ENCODE results near the gene POLR1A. TPM values are rescaled to one million over a fixed set of nuclear protein-coding genes. Genes with fewer than 3 reads are reported as not detected.

POLR1A gene
- total RNA-seq, 4 donors from 2014 or later, result 11.1 to 17.6 (median 13.3) TPM

DNA sequence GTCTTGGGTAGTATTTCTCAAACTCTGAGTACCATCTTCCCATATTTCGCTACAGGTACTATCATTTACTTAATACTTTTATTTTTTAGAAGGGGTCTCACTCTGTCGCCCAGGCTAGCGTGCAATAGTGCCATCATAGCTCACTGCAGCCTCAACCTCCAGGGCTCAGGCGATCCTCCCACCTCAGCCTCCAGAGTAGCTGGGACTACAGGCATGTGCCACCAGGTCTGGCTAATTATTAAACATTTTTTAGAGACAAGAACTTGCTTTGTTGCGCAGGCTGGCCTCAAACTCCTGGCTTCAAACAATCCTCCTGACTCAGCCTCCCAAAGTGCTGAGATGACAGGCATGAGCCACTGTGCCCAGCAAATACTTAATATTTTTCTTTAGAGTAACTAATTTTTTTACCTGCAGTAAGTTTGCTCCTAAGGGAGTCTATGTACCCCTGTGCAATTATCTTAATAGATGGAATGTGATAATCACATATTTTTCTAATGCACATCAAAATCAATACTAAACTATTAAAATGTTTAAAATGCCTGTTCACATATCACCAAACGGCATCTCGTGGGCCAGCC is 116.3 kb downstream of the POLR1A start:
- H3K36me3 ChIP-seq, result no peaks in the 10 kb centered on the region
- peaks cover 8 to 17% (median 10%) of the 10 kb centered on the region in 4 donors for H3K4me1 ChIP-seq
- no peaks in the 10 kb centered on the region for H3K9me3 ChIP-seq
- intact Hi-C loops (cut with DNase I; ENCODE audit: low total_unique reads) (no loop called here), in situ Hi-C loops (cut with MboI; ENCODE audit: low pct_ligation_motif_present in 1 of 4, low pct_unique_long_range_greater_than_20kb in 1 of 4, low sequenced_read_pairs in 3 of 4) (no loop called here)
- DNase-seq, result no peak
- TF ChIP-seq, protein P1, sequence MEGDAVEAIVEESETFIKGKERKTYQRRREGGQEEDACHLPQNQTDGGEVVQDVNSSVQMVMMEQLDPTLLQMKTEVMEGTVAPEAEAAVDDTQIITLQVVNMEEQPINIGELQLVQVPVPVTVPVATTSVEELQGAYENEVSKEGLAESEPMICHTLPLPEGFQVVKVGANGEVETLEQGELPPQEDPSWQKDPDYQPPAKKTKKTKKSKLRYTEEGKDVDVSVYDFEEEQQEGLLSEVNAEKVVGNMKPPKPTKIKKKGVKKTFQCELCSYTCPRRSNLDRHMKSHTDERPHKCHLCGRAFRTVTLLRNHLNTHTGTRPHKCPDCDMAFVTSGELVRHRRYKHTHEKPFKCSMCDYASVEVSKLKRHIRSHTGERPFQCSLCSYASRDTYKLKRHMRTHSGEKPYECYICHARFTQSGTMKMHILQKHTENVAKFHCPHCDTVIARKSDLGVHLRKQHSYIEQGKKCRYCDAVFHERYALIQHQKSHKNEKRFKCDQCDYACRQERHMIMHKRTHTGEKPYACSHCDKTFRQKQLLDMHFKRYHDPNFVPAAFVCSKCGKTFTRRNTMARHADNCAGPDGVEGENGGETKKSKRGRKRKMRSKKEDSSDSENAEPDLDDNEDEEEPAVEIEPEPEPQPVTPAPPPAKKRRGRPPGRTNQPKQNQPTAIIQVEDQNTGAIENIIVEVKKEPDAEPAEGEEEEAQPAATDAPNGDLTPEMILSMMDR (IDR thresholded peaks at IDR 0.05), result no peak
- TF ChIP-seq EP300 (IDR thresholded peaks at IDR 0.05; ENCODE audit: low read depth), result no peak
- TF ChIP-seq POLR2AphosphoS5 (IDR thresholded peaks at IDR 0.05), result no peak
- TF ChIP-seq POLR2A (IDR thresholded peaks at IDR 0.05), result no peak
- no peaks in the 10 kb centered on the region for H3K27me3 ChIP-seq
- 84 to 100% methylated on average over 2 to 7 of the region's 7 CpGs for WGBS, 2 donors (ENCODE audit: low coverage in 1 of 2)
- no peak overlapping the region for H3K4me3 ChIP-seq
- H3K27ac ChIP-seq, result peak overlapping the region in 1 of 4 donors; percentile 79

DNA sequence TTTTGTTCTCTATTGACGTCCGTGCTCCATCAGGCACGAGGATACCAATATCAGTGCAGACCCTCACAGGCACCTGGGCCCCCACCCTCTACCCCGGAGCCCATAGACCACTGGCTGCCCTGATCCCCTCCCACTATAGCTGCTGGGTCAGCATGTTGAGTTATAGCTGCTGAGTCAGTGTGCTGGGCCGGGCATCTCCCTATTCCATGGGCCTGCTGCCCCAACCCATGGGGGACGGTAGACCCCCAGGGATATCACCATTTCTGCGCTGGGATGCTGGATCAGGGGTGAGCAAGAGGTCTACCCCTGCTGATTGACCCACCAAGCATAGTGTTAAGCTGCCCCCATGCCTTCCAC is 116.8 kb downstream of the POLR1A start:
- intact Hi-C loops (cut with DNase I; ENCODE audit: low total_unique reads), result no loop called here
- Histone ChIP-seq H3K4me3 (no peak overlapping the region), H3K4me1 (peaks cover 3 to 13% (median 6%) of the 10 kb centered on the region in 4 donors), H3K36me3 (no peaks in the 10 kb centered on the region), H3K27ac (peak overlapping the region in 3 of 4 donors; percentile 8 to 79 (median 49)), H3K27me3 (no peaks in the 10 kb centered on the region), H3K9me3 (no peaks in the 10 kb centered on the region)
- DNase-seq, result no peak
- in situ Hi-C loops (cut with MboI; ENCODE audit: low pct_ligation_motif_present in 1 of 4, low pct_unique_long_range_greater_than_20kb in 1 of 4, low sequenced_read_pairs in 3 of 4), result no loop called here
- WGBS, 2 donors (ENCODE audit: low coverage in 1 of 2), result 84 to 91% methylated on average over 4 to 7 of the region's 7 CpGs
- TF ChIP-seq EP300 (IDR thresholded peaks at IDR 0.05; ENCODE audit: low read depth) (no peak), POLR2A (IDR thresholded peaks at IDR 0.05) (no peak), POLR2AphosphoS5 (IDR thresholded peaks at IDR 0.05) (no peak)
- TF ChIP-seq, protein P1 (IDR thresholded peaks at IDR 0.05), result no peak

DNA sequence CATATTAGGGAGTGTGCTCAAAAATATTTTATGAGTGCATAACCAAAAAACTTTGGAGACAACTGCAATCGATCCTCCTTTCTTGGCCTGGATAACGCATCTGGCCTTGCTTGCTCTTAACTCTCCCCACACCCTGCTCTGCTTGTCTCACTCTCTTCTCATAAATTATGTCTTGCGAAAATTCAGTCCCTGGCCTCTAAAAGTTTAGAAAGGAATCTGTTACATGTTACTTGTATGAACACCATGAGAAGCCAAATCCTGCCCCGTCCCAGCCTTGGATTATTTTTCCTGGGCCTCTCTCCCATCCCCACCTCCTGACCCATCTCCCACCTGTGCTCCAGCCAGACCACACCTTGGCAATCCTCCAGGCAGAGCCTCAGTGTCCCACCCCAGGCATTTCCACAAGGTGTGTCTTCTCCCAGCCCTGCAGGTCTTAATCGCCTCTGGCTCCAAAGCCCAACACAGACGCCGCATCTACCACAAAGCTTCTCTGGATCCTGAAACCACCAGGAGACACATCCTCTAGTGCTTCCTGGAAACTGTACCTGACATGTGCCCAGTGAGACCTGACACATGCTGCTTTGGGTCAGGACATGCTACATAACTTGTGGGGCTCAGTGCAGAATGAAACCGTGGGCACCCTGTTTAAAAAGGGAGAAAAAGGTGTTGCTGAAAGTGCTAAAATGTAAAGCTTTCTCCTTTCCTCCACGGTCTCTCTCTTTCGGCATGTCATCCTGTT is 117.3 kb downstream of the POLR1A start:
- Histone ChIP-seq H3K9me3 (no peaks in the 10 kb centered on the region), H3K4me1 (peaks cover 0 to 9% (median 3%) of the 10 kb centered on the region in 4 donors), H3K4me3 (no peak overlapping the region), H3K36me3 (no peaks in the 10 kb centered on the region), H3K27me3 (no peaks in the 10 kb centered on the region), H3K27ac (peak overlapping the region; percentile 8 to 79 (median 32))
- DNase-seq, result no peak
- 70 to 79% methylated on average over 7 to 10 of the region's 10 CpGs for WGBS, 2 donors (ENCODE audit: low coverage in 1 of 2)
- TF ChIP-seq POLR2AphosphoS5 (IDR thresholded peaks at IDR 0.05), result peak in 2 of 3 donors; percentile 21 to 55
- TF ChIP-seq, protein P1 (IDR thresholded peaks at IDR 0.05), result no peak
- intact Hi-C loops (cut with DNase I; ENCODE audit: low total_unique reads) (no loop called here), in situ Hi-C loops (cut with MboI; ENCODE audit: low pct_ligation_motif_present in 1 of 4, low pct_unique_long_range_greater_than_20kb in 1 of 4, low sequenced_read_pairs in 3 of 4) (no loop called here)

DNA sequence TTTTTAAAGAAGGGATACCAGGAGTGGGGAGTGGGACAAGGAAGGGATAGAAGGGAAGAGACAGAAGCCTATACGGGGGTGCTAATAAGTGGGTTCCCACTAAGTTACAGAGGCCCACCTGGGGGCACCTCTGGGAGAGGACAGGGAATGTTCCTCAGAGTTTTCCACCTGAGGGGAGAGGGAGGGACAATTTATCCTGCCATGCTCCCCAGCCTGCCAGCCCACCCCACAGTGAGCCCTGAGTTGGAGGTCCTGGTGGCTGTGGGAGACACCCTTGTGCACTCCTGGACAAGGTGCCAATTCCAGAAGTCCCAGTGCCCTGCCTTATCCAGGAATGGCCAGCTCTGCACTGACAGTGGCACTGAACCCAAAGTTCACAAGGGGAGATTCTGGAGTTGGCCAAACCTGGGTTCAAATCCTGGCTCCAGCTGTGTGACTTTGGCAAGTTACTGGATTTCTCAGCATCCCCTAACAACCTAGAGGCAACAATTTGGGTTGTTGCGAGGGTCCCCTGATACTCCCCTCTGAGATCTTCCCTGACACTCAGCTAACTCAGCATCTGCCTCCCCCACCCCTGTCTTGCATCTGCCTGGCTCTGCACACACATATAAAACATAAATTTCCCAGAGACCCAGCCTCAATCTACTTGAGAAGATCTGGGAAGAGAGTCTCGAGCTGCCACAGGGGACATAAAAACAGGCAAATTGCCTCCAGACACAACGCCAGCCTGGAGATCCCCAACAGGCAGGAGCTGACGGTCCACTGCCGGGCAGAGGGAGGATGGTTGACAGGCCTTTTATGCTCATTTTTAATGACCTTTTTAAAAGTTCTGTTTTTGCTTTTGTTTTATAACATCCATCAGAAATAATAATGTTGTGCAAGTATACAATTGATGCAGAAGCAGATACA is 118.2 kb downstream of the POLR1A start:
- Histone ChIP-seq H3K4me1 (peaks cover 0 to 9% (median 3%) of the 10 kb centered on the region in 4 donors), H3K36me3 (no peaks in the 10 kb centered on the region), H3K27ac (peak overlapping the region; percentile 8 to 79 (median 40)), H3K4me3 (no peak overlapping the region), H3K9me3 (no peaks in the 10 kb centered on the region), H3K27me3 (no peaks in the 10 kb centered on the region)
- WGBS, 2 donors (ENCODE audit: low coverage in 1 of 2), result 72 to 87% methylated on average over 3 to 6 of the region's 6 CpGs
- in situ Hi-C loops (cut with MboI; ENCODE audit: low pct_ligation_motif_present in 1 of 4, low pct_unique_long_range_greater_than_20kb in 1 of 4, low sequenced_read_pairs in 3 of 4) (no loop called here), intact Hi-C loops (cut with DNase I; ENCODE audit: low total_unique reads) (no loop called here)
- DNase-seq, result no peak
- TF ChIP-seq POLR2AphosphoS5 (IDR thresholded peaks at IDR 0.05), result no peak
- no peak for TF ChIP-seq EP300 (IDR thresholded peaks at IDR 0.05; ENCODE audit: low read depth)
- TF ChIP-seq POLR2A (IDR thresholded peaks at IDR 0.05), result no peak
- TF ChIP-seq, protein P1 (IDR thresholded peaks at IDR 0.05), result no peak
